ENCODE measurements around the gene TRAM2. TPM values are rescaled to one million over a fixed set of nuclear protein-coding genes. Genes with fewer than 3 reads are reported as not detected.
A peak's percentile ranks its signal among the peaks of the same experiment; 100 is the strongest.

TRAM2 gene
- total and polyA plus RNA-seq, 2 of the 4 experiments (the other 2 are of a cell fraction), result 77.2 to 95.7 TPM

DNA sequence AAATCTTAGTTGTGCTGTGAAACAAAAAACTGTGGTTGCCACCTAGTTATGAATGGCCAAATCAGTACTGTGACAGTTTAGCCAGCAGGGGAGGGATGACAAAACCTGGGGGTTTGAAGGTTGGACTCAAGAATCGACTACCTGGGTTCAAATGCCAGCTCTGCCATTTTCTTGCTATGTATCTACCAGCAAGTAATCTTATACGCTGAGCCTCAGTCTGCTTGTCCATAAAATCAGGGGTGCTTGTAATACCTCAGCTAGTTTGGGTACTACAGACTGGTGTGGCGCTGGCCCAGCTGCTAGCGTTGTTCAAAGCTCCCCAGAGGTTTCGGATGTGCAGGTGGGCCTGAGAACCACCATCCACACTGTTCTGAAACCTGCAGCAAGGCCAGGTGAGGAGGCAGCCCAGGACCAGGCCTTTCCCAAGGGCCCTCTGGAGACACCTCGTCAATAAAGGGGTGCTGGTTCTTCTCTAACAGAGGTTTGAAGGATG lies 40.4 kb downstream of the TRAM2 start:
- H3K9me3 ChIP-seq (ENCODE audit: control insufficient read depth, insufficient read depth, low read length), result no peaks in the 10 kb centered on the region
- peak overlapping the region; percentile 92 for H3K14ac ChIP-seq (replicated peaks; ENCODE audit: low read depth, low read length)
- no TSS peak for BruUV-seq (replicated peaks)
- peak overlapping the region; percentile 91 for H2BK20ac ChIP-seq (ENCODE audit: low read depth, low read length)
- peaks cover 39 to 89% of the 10 kb centered on the region in 2 experiments for H3K79me1 ChIP-seq (ENCODE audit: low read depth in 1 of 2, low read length in 2 of 2)
- intact Hi-C loops (cut with micrococcal nuclease) (no loop called here), in situ Hi-C loops (cut with MboI; ENCODE audit: low sequenced_read_pairs) (no loop called here), dilution Hi-C loops (cut with HindIII; ENCODE audit: low sequenced_read_pairs, unreplicated experiment) (no loop called here)
- H3K9ac ChIP-seq (ENCODE audit: low read depth, low read length), result no peak overlapping the region
- H3K4me2 ChIP-seq (ENCODE audit: low read depth, low read length), result no peak overlapping the region
- H3K4me1 ChIP-seq (ENCODE audit: control insufficient read depth, insufficient read depth, low read length), result peaks cover 48% of the 10 kb centered on the region
- H3K9me1 ChIP-seq (ENCODE audit: insufficient read depth, low read length), result peaks cover 57% of the 10 kb centered on the region
- no peak overlapping the region for H2AK9ac ChIP-seq (replicated peaks; ENCODE audit: low read depth, low read length, poor library complexity)
- no peak for ATAC-seq (ENCODE audit: low read depth)
- H3K23ac ChIP-seq (ENCODE audit: low read depth, low read length), result peak overlapping the region; percentile 94
- ChIA-PET POLR2A (ENCODE audit: unreplicated experiment) (no interaction called here), CTCF (interaction anchor here (0.9 to 1.2 kb wide), 2 partner anchors 11 to 25 kb away, joined by 3 to 5 read pairs; no protein-coding TSS in a partner anchor)
- peaks cover 28% of the 10 kb centered on the region for H3K36me3 ChIP-seq (ENCODE audit: control insufficient read depth, insufficient read depth, low read length)
- H4K5ac ChIP-seq (ENCODE audit: low read depth, low read length), result peak overlapping the region; percentile 83; the same call in 1 of the 2 replicates
- H4K91ac ChIP-seq (ENCODE audit: insufficient read depth, low read depth, low read length), result peak overlapping the region; percentile 97
- 0 out of 2 replicates have a peak, but pooled peaks cover 3% of the 10 kb centered on the region for H4K20me1 ChIP-seq (ENCODE audit: insufficient read depth, low read length)
- TF ChIP-seq, protein P1, sequence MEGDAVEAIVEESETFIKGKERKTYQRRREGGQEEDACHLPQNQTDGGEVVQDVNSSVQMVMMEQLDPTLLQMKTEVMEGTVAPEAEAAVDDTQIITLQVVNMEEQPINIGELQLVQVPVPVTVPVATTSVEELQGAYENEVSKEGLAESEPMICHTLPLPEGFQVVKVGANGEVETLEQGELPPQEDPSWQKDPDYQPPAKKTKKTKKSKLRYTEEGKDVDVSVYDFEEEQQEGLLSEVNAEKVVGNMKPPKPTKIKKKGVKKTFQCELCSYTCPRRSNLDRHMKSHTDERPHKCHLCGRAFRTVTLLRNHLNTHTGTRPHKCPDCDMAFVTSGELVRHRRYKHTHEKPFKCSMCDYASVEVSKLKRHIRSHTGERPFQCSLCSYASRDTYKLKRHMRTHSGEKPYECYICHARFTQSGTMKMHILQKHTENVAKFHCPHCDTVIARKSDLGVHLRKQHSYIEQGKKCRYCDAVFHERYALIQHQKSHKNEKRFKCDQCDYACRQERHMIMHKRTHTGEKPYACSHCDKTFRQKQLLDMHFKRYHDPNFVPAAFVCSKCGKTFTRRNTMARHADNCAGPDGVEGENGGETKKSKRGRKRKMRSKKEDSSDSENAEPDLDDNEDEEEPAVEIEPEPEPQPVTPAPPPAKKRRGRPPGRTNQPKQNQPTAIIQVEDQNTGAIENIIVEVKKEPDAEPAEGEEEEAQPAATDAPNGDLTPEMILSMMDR (conservative IDR thresholded peaks at IDR 0.05; ENCODE audit: low read depth, low read length), result no peak
- no peak for TF ChIP-seq POLR2A (IDR thresholded peaks at IDR 0.05; ENCODE audit: low read depth, low read length)
- TF ChIP-seq SMC3 (IDR thresholded peaks at IDR 0.05; ENCODE audit: low read depth, low read length), result no peak
- TF ChIP-seq MXI1 (IDR thresholded peaks at IDR 0.05; ENCODE audit: borderline replicate concordance, low read depth, low read length), result no peak
- TF ChIP-seq CHD1 (IDR thresholded peaks at IDR 0.05; ENCODE audit: low read depth, low read length), result no peak
- TF ChIP-seq, protein P2, sequence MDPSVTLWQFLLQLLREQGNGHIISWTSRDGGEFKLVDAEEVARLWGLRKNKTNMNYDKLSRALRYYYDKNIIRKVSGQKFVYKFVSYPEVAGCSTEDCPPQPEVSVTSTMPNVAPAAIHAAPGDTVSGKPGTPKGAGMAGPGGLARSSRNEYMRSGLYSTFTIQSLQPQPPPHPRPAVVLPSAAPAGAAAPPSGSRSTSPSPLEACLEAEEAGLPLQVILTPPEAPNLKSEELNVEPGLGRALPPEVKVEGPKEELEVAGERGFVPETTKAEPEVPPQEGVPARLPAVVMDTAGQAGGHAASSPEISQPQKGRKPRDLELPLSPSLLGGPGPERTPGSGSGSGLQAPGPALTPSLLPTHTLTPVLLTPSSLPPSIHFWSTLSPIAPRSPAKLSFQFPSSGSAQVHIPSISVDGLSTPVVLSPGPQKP (IDR thresholded peaks at IDR 0.05; ENCODE audit: borderline replicate concordance, low read depth, low read length), result no peak
- peak overlapping the region; percentile 92 for H3K4ac ChIP-seq (ENCODE audit: low read depth, low read length)
- H2BK5ac ChIP-seq (ENCODE audit: low read depth, low read length, poor library complexity, severe bottlenecking), result peak overlapping the region; percentile 95
- no peak for DNase-seq
- H3K4me3 ChIP-seq (ENCODE audit: insufficient read depth, low read depth, low read length), result no peak overlapping the region
- peak overlapping the region; percentile 91 for H2BK120ac ChIP-seq (ENCODE audit: low read depth, low read length)
- H3K56ac ChIP-seq (ENCODE audit: extremely low read depth, insufficient read depth, low read length), result peak overlapping the region; percentile 37; the same call in 1 of the 2 replicates
- peak overlapping the region; percentile 83 to 84; a peak in 3 of 4 replicates for H4K8ac ChIP-seq (ENCODE audit: low read depth in 2 of 2, low read length in 2 of 2)
- peak overlapping the region; percentile 96 for H2AK5ac ChIP-seq (ENCODE audit: low read depth, low read length)
- no peak overlapping the region for H2AFZ ChIP-seq (replicated peaks; ENCODE audit: low read length, poor library complexity)
- H2BK15ac ChIP-seq (ENCODE audit: low read depth, low read length), result peak overlapping the region; percentile 63; the same call in 2 of the 3 replicates
- H3K18ac ChIP-seq (ENCODE audit: low read depth, low read length), result peak overlapping the region; percentile 83
- no peaks in the 10 kb centered on the region for H3K27me3 ChIP-seq (ENCODE audit: control insufficient read depth, insufficient read depth, low read length)
- peak overlapping the region; percentile 35 for H3K27ac ChIP-seq (ENCODE audit: insufficient read depth, low read length)
- WGBS, 2 experiments (ENCODE audit: extremely low coverage in 2 of 2, insufficient read length in 1 of 2), result 95% methylated on average over 4 of the region's 6 CpGs; no CpG with 5 or more reads in 1 of the 2 experiments

Data from IMR-90 (cell line).